Kidney tubule cell (primary cell): ENCODE measurements around the gene RIPOR3.
"Not testable (repeated sequence)": the region's sequence is repeated elsewhere in the genome, so short reads cannot be mapped to it uniquely, and the experiment has no call there.

Experiments
- DNase-seq: peaks from one replicate; pipeline ENCODE4 v3.0.0-alpha.2; 2018; ENCODE audit warnings: low spot score

Gene RIPOR3

DNA sequence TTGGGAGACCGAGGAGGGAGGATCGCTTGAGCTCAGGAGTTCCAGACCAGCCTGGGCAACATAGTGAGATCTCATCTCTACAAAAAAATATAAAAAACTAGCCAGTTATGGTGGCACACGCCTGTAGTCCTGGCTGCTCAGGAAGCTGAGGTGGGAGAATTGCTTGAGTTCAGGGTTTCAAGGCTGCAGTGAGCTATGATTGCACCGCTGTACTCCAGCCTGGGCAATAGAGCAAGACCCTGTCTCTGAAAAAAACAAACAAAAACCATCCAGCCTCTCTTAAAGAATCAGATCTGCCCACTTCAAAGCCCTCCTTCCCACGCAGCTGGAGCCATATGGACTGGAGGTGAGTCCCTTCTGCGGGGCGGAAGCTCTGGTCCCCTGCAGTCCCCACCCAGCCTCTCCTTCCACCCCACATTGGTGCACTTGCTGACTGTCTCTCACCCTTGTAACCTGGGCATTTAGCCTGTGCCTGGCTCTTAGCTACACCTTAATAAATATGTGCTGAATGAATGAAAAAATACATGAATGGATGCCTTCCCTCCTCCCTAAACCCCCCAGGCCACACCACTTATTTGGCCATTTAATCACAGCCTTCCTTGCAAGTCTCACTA lies 32.9 kb upstream of the RIPOR3 start:
- DNase-seq, result no peak

DNA sequence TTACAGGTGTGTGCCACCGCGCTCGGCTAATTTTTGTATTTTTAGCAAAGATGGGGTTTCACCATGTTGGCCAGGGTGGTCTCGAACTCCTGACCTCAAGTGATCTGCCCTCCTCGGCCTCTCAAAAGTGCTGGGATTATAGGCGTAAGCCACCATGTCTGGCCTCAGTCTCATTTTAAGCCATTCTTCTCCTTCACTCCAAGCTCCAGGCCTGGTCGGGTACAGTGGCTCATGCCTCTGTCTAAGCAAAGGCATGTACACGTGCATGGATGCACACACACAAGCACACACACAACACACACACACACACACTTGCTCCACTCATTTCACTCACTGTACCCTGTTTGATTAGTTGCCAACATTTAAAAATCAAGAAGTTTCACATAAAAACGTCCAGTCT lies 32.3 kb upstream of the RIPOR3 start:
- DNase-seq, result no peak

DNA sequence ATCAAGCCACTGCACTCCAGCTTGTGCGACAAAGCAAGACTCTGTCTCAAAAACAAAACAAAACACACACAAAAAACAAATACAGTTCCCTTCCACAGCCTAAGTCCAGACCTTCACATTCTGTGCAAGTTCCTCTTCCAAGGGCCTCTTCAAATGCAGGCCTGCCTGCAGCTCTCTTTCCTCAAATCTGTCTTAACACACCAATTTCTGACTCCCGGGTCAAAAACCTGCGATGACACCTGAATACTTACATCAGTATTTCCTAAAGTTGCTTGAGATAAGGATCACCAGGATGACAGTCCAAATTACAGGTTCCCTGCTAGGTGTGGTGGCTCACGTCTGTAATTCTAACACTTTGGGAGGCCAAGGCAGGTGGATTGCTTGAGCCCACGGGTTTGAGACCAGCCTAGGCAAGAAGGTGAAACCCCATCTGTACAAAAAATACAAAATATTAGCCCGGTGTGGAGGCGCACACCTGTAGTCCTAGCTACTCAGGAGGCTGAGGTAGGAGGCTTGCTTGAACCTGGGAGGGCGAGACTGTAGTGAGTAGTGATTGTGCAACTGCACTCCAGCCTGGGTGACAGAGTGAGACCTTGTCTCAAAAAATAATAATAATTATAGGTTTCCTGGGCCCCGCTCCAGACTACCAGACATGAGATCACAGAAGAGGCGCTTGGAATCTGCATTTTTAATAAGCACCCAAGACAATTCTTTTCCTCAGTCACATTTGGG lies 31.2 kb upstream of the RIPOR3 start:
- DNase-seq, result no peak

DNA sequence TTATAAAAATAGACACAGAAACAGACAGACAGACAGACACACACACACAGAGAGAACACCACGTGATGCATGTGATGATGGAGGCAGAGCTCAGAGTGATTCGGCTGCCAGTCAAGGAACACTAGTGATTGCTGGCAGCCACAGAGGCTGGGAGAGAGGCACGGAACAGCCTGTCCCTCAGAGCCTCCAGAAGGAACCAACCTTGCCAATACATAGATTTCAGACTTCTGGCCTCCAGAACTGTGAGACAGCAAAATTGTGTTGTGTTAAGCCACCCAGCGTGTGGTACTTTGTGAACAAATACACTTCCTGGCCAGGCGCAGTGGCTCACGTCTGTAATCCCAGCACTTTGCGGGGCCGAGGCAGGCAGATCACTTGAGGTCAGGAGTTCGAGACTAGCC lies 30.5 kb upstream of the RIPOR3 start:
- peak; percentile 54 for DNase-seq

DNA sequence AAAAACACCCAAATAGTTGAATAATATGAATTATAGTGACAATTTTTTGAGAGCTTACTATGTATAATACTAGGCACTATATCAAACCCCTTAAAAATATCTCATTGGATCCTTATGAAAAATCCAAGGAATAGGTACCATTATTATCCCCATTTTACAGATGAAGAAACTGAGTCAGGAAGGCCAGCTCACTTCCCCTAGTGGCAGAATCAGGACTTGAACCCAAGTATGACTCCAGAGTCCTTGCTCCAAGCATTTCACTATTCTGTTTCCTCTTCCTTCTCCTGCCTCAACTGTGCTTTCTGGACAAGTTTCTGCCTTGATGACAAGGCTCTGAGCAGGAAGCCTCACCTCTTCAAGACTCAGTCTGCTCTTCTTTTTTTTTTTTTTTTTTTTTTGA lies 29.2 kb upstream of the RIPOR3 start:
- DNase-seq, result no peak

DNA sequence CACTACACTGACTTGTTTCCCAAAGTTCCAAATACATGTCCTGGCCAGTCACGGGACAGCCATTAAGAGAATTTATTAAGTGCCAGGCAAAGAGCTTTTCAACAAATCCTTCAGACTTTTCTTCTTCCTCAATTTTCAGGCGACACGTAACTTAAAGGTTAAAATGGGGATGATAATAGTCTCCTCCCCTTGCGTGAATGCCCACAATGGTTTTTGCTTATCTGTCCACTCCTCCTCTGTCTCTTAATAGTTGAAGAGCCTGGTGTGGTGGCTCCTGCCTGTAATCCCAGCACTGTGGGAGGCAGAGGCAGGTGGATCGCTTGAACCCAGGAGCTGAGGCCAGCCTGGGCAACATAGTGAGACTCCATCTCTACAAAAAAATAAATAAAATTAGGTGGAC lies 28.7 kb upstream of the RIPOR3 start:
- no peak for DNase-seq

DNA sequence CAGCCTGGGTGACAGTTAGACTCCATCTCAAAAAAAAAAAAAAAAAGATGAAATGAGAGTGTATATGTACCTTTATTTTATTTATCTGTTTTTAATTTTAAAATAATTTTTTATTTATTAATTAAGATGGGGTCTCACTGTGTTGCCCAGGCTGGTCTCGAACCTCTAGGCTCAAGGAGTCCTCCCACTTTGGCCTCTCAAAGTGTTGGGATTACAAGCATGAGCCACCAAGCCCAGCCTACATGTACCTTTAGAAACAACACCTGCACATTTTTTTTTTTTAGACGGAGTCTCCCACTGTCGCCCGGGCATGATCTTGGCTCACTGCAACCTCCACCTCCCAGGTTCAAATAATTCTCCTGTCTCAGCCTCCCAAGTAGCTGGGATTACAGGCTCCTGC lies 28.0 kb upstream of the RIPOR3 start:
- no peak for DNase-seq

GRCh38 chr20:50717974-50718761 lies 26.8 kb upstream of the RIPOR3 start:
- no peak for DNase-seq

DNA sequence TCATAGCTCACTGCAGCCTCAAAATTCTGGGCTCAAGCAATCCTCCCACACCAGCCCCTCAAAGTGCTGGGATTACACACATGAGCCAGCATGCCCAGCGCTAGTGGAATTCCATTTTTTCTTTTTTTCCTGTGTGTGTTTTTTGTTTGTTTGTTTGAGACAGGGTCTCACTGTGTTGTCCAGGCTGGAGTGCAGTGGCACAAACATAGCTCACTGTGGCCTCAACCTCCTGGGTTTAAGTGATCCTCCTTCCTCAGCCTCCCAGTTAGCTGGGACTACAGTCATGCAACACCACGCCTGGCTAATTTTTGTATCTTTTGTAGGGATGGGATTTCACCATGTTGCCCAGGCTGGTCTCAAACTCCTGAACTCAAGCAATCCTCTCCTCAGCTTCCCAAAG lies 26.0 kb upstream of the RIPOR3 start:
- no peak for DNase-seq

GRCh38 chr20:50716518-50716917 lies 25.2 kb upstream of the RIPOR3 start:
- DNase-seq, result no peak

DNA sequence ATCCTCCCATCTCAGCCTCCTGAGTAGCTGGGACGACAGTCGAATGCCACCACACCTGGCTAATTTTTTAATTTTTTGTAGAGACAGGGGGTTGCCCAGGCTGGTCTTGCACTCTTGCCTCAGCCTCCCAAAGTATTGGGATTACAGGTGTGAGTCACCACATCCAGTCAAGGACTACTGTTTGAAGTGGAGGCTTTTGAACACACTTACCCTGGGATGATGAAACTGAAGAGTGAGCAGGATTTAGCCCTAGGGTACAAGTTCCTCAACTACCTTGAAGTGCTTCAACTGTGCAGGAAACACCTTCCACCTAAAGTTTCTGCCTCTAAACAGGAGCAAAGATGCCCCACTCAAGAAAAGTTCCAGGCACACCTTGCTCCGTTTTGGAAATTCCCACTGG lies 24.4 kb upstream of the RIPOR3 start:
- no peak for DNase-seq

GRCh38 chr20:50714426-50714825 lies 23.1 kb upstream of the RIPOR3 start:
- DNase-seq, result not testable (repeated sequence)

DNA sequence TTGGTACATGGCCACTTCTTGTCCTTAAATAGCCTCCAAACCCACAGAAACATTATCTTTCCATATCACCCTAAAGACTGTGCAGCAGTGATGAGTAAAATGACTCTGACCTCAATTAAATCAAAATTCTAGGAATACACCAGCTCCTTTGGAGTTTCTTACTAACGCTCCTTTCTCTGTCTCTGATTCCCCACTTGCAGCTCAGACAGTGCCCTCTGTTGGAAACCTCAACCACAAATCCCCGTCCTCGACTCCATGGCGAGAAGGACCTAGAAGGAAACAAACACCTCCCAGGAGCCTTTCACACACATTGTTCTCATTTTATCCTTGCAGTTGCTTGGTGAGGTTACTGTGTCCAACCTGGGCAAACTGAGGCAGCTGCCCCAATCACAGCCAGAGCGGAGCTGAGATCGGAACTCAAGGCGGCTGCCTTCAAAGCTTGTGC lies 22.3 kb upstream of the RIPOR3 start:
- DNase-seq, result peak; percentile 39

- DNase-seq, result no peak
Observed at GRCh38 chr20:50712771-50713656, 21.7 kb upstream of the RIPOR3 start.

- no peak for DNase-seq
Observed at GRCh38 chr20:50711113-50711825, 19.9 kb upstream of the RIPOR3 start.

DNA sequence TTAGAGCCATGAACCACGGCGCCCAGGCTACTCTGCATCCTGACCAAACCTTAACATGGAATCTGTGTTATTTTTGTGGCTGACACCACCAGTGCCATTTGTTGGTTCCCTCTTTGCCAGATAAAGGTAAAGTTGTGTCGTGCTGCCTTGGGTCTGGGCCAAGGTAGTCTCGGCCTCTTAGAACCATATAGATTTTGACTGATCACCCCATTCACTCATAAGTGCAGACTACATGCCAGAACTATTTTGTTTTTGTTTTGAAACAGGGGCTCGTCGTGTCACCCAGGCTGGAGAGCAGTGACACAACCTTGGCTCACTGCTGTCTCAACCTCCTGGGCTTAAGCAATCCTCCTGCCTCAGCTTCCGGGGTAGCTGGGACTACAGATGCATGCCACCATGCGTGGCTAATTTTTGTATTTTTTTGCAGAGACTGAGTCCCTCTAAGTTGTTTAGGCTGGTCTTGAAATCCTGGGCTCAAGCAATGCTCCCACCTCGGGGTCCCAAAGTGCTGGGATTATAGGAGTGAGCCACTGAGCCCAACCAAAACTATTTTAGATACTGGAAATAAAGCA lies 19.2 kb upstream of the RIPOR3 start:
- DNase-seq, result peak; percentile 59

DNA sequence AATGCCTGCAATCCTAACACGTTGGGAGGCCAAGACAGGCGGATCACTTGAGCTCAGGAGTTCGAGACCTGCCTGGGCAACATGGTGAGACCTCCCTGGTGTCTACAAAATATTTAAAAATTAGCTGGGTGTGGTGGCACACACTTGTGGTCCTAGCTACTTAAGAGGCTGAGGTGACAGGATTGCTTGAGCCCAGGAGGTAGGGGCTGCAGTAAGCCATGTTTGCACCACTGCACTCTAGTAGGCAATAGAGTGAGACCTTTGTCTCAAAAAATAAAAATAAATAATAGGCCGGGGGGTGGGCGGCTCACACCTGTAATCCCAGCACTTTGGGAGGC lies 18.3 kb upstream of the RIPOR3 start:
- DNase-seq, result no peak

GRCh38 chr20:50708845-50709635 lies 17.7 kb upstream of the RIPOR3 start:
- no peak for DNase-seq

GRCh38 chr20:50704971-50705370 lies 13.6 kb upstream of the RIPOR3 start:
- peak; percentile 37 for DNase-seq

DNA sequence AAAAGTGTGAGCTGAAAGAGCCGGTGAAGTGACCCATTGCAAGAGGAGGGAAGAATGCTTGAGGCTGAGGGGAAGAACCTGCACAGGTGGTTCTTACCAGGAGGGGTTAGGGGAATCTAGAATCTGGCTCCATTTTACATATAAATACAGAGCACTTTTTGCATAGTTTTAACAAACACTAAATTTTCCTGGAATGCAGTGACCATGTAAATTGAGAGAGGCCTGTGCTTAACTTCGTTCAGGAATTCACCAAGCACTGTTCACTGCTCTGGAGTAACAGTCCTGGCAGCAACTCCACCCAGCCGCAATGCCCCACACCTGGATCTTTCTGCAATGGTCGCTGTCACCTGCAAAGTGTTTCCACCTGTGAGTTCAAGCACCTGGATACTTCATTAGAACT lies 13.2 kb upstream of the RIPOR3 start:
- DNase-seq, result no peak
